ENCODE data around the gene GAREM1. TPM values are rescaled to one million over a fixed set of nuclear protein-coding genes. Genes with fewer than 3 reads are reported as not detected.

GAREM1 gene
- total RNA-seq, 4 donors from 2014 or later, result 10.8 to 32.5 (median 18.3) TPM

DNA sequence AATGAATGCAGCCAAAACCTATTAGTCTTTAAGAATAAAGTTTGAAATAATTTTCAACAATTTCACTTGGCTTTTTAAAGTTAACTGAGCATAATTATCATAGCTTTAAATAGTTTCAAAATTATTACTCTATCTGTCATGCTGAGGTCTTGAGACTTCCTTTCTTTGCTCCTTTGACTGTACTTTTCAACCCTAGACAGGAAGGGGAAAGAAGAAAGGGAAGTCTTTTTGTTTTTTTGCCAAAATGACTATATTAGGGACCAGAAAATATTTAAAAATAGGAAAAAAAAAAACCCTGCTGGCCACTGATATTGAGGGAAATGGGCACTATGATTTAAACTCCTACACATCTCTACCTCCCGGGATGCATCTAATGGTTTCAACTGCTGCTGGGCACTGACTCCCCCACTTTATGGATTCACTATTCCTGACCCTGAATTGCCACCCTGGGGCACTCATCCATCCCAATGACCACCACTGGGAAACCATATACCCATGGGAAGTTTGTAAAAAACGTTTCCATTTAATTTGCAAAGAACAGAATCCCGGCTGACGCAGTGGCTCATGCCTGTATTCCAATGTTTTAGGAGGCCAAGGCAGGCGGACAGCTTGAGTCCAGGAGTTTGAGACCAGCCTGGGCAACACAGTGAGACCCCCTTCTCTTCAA is 50.5 kb downstream of the GAREM1 start:
- DNase-seq, result no peak
- Histone ChIP-seq H3K9me3 (no peaks in the 10 kb centered on the region), H3K27ac (no peak overlapping the region), H3K4me1 (peaks cover 0 to 30% (median 4%) of the 10 kb centered on the region in 3 donors), H3K4me3 (no peak overlapping the region), H3K27me3 (no peaks in the 10 kb centered on the region), H3K36me3 (no peaks in the 10 kb centered on the region)
- WGBS, 2 donors, result 70 to 82% methylated on average over 2 to 5 of the region's 5 CpGs
- no peak for TF ChIP-seq POLR2A (IDR thresholded peaks at IDR 0.05)
- TF ChIP-seq, protein P1, sequence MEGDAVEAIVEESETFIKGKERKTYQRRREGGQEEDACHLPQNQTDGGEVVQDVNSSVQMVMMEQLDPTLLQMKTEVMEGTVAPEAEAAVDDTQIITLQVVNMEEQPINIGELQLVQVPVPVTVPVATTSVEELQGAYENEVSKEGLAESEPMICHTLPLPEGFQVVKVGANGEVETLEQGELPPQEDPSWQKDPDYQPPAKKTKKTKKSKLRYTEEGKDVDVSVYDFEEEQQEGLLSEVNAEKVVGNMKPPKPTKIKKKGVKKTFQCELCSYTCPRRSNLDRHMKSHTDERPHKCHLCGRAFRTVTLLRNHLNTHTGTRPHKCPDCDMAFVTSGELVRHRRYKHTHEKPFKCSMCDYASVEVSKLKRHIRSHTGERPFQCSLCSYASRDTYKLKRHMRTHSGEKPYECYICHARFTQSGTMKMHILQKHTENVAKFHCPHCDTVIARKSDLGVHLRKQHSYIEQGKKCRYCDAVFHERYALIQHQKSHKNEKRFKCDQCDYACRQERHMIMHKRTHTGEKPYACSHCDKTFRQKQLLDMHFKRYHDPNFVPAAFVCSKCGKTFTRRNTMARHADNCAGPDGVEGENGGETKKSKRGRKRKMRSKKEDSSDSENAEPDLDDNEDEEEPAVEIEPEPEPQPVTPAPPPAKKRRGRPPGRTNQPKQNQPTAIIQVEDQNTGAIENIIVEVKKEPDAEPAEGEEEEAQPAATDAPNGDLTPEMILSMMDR (IDR thresholded peaks at IDR 0.05), result no peak
- intact Hi-C loops (cut with DNase I), result no loop called here

DNA sequence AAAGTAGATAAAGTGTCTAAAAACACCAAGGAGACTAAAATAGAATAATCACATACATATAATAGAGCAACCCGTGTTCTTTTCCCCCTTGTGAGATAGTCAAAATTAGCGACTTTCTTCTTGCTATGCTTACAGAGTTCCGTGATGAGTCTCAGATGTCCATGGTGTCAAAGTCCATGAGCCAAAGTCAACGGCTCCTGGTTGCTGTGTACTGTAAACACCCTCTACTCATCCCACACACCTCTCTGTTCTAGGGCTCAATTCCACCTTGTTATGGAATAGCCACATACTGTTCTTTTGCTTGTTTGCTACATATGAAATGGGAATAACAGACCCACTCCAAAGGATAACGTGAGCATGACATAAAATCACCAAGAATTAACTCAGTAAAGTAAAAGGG is 52.5 kb downstream of the GAREM1 start:
- Histone ChIP-seq H3K36me3 (no peaks in the 10 kb centered on the region), H3K27me3 (no peaks in the 10 kb centered on the region), H3K27ac (no peak overlapping the region), H3K9me3 (no peaks in the 10 kb centered on the region), H3K4me3 (no peak overlapping the region), H3K4me1 (peaks cover 0 to 17% (median 4%) of the 10 kb centered on the region in 3 donors)
- WGBS, 2 donors, result 89 to 91% methylated on average over 5 of the region's 5 CpGs
- no peak for DNase-seq
- intact Hi-C loops (cut with DNase I), result no loop called here
- no peak for TF ChIP-seq POLR2A (IDR thresholded peaks at IDR 0.05)
- TF ChIP-seq, protein P1 (IDR thresholded peaks at IDR 0.05), result no peak

DNA sequence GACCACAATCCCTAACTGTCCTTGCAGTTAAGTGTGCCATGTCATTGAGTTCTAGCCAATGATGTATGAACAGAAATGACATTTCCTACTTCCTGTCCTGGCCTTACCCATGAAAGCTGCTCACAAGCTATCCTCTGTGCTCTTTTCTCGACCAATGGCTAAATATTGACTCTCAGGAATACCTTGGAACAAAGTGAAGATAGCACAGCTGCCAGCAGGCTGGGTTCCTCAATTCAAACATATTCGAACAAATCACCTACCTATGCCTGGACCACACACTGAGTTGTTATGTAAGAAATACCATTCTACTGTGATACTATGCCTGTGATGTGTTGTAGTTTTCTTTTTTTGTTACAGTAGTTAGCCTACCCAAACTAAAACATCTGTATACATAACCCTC is 65.1 kb downstream of the GAREM1 start:
- H3K27ac ChIP-seq, result no peak overlapping the region
- H3K27me3 ChIP-seq, result no peaks in the 10 kb centered on the region
- no peaks in the 10 kb centered on the region for H3K4me1 ChIP-seq
- no peak for TF ChIP-seq POLR2A (IDR thresholded peaks at IDR 0.05)
- TF ChIP-seq, protein P1 (IDR thresholded peaks at IDR 0.05), result no peak
- intact Hi-C loops (cut with DNase I), result no loop called here
- DNase-seq, result no peak
- no peaks in the 10 kb centered on the region for H3K9me3 ChIP-seq
- no peaks in the 10 kb centered on the region for H3K36me3 ChIP-seq
- whole genome bisulfite sequencing, 2 donors, result 67 to 80% methylated on average over 2 of the region's 2 CpGs
- no peak overlapping the region for H3K4me3 ChIP-seq

DNA sequence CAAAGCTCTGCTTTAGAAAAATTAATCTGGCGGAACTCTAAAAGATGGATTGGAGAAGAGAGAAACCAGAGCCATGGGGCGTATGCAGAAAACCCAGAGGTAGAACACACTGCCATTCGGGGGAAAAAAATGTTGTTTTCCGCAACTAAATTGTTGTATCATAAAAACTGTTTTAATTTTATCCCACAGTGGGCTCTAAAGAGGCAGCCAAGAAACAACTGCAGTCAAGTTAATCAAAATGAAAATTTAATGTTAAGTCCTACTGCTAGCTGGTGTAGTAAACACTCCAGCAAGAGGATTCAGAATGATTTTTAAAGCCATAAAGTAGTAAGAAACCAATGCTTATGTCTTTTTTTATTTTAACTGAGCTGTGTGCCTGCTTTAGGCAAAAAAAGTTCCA is 69.1 kb downstream of the GAREM1 start:
- 85 to 87% methylated on average over 4 of the region's 4 CpGs for WGBS, 2 donors

DNA sequence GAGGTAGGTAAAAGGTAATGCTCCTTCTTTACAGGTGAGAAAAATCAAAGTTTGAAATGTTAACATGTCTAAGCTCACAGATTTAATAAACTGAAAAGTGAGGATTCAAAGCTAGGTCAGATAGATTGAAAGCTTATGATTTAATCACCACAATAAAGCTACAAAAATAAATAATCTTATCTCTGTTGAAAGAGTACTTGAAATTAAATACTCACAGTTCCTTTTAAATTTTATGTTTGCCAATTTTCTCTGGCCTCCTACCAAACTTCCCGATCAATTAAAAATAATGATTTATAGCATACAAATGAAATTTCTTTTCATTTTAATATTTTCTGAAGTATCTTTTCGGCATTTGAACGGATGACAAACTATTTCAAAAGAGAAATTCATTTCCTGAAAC is 77.3 kb downstream of the GAREM1 start:
- 58 to 60% methylated on average over 3 of the region's 3 CpGs for WGBS, 2 donors

More for the DNA sequence above, 69.1 kb downstream of the GAREM1 start:
- H3K4me1 ChIP-seq, result no peaks in the 10 kb centered on the region
- intact Hi-C loops (cut with DNase I), result no loop called here
- no peaks in the 10 kb centered on the region for H3K36me3 ChIP-seq
- no peak for TF ChIP-seq POLR2A (IDR thresholded peaks at IDR 0.05)
- TF ChIP-seq, protein P1 (IDR thresholded peaks at IDR 0.05), result no peak
- H3K27ac ChIP-seq, result no peak overlapping the region
- no peak overlapping the region for H3K4me3 ChIP-seq
- no peaks in the 10 kb centered on the region for H3K9me3 ChIP-seq
- no peak for DNase-seq
- no peaks in the 10 kb centered on the region for H3K27me3 ChIP-seq

More for the DNA sequence above, 77.3 kb downstream of the GAREM1 start:
- no peaks in the 10 kb centered on the region for H3K9me3 ChIP-seq
- no peaks in the 10 kb centered on the region for H3K27me3 ChIP-seq
- DNase-seq, result no peak
- peaks cover 0 to 6% (median 0%) of the 10 kb centered on the region in 3 donors for H3K4me1 ChIP-seq
- H3K36me3 ChIP-seq, result peaks cover 0 to 11% (median 0%) of the 10 kb centered on the region in 3 donors
- intact Hi-C loops (cut with DNase I), result no loop called here
- TF ChIP-seq, protein P1 (IDR thresholded peaks at IDR 0.05), result no peak
- TF ChIP-seq POLR2A (IDR thresholded peaks at IDR 0.05), result no peak
- H3K4me3 ChIP-seq, result no peak overlapping the region
- no peak overlapping the region for H3K27ac ChIP-seq
